ENCODE measurements around the gene FAM124B. TPM values are rescaled to one million over a fixed set of nuclear protein-coding genes. Genes with fewer than 3 reads are reported as not detected.

Gene FAM124B
- total and polyA plus RNA-seq, 2 donors (not counting 1 experiment from before 2014, with no cell fraction given): 0.13 to 0.34 TPM

DNA sequence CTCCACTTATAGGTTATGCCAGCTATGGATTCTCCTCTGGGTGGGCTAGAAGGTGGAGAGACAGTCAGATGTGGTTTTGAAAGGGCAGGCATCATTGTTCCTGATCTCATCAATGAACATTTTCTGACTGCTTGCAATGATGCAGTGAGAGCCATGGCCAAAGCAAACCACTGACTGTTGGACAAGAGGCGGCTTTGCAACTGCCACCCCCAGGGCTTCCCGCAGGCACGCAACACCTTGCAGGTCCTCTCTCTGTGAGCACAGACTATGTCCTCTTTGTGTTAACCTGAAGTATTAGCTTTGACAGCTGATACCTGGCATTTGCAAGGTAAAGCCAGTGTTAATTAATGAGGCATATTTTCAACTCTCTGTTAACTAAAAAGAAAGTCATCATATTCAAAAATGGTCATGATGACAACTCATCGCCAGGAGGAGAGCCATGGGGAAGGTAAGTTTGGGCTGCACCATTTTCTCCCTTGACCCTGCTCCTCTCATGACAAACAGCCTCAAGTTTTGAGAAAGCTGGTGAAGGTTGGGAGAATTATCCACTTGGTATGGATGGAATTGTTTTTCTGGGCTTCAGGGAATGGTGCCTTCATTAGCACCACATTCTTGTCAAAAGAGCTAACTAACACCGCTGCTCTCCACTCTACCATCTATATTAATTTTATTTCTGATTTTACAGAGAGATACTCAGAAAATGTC lies 14.9 kb upstream of the FAM124B start:
- no peak for TF ChIP-seq EZH2 (IDR thresholded peaks at IDR 0.05; ENCODE audit: borderline replicate concordance, insufficient read depth, low read depth, low read length, poor library complexity, severe bottlenecking)
- TF ChIP-seq, protein P1, sequence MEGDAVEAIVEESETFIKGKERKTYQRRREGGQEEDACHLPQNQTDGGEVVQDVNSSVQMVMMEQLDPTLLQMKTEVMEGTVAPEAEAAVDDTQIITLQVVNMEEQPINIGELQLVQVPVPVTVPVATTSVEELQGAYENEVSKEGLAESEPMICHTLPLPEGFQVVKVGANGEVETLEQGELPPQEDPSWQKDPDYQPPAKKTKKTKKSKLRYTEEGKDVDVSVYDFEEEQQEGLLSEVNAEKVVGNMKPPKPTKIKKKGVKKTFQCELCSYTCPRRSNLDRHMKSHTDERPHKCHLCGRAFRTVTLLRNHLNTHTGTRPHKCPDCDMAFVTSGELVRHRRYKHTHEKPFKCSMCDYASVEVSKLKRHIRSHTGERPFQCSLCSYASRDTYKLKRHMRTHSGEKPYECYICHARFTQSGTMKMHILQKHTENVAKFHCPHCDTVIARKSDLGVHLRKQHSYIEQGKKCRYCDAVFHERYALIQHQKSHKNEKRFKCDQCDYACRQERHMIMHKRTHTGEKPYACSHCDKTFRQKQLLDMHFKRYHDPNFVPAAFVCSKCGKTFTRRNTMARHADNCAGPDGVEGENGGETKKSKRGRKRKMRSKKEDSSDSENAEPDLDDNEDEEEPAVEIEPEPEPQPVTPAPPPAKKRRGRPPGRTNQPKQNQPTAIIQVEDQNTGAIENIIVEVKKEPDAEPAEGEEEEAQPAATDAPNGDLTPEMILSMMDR (IDR thresholded peaks at IDR 0.05): no peak
- ATAC-seq (ENCODE audit: low read depth) (no peak), DNase-seq (no peak)
- Mint-ChIP-seq H3K27ac (no peak overlapping the region), H3K9me3 (ENCODE audit: insufficient read depth) (no peaks in the 10 kb centered on the region), H3K27me3 (peaks cover 6% of the 10 kb centered on the region), H3K4me1 (no peaks in the 10 kb centered on the region), H3K4me3 (no peak overlapping the region)
- H3K4me3 ChIP-seq (ENCODE audit: control extremely low read depth in 1 of 5, extremely low read depth in 1 of 5, insufficient read depth in 1 of 5, low read depth in 2 of 5, low read length in 4 of 5): no peak overlapping the region
- H4K20me1 ChIP-seq (ENCODE audit: control insufficient read depth, insufficient read depth, low read length, poor library complexity, severe bottlenecking): no peaks in the 10 kb centered on the region
- H3K4me2 ChIP-seq (replicated peaks; ENCODE audit: low read depth, low read length, poor library complexity, severe bottlenecking): no peak overlapping the region
- no peak overlapping the region for H3K27ac ChIP-seq (ENCODE audit: low read length in 2 of 2)
- POLR2A ChIA-PET: no interaction called here
- CTCF ChIA-PET: no interaction called here
- 100% methylated on average over 3 of the region's 5 CpGs for WGBS (ENCODE audit: insufficient coverage)
- intact Hi-C loops (cut with micrococcal nuclease): no loop called here
- no peak overlapping the region for H3K9ac ChIP-seq (ENCODE audit: low read length)
- H3K79me2 ChIP-seq (ENCODE audit: control insufficient read depth, insufficient read depth, low read length): no peaks in the 10 kb centered on the region
- no peaks in the 10 kb centered on the region for H3K27me3 ChIP-seq (replicated peaks in 1 of 4; ENCODE audit: control extremely low read depth in 1 of 4, control insufficient read depth in 3 of 4, insufficient read depth in 4 of 4, low read length in 3 of 4)
- H3K9me3 ChIP-seq (ENCODE audit: control extremely low read depth in 1 of 3, control insufficient read depth in 2 of 3, insufficient read depth in 1 of 3, low read length in 2 of 3): peaks cover 0 to 2% (median 0%) of the 10 kb centered on the region in 3 donors
- H2AFZ ChIP-seq (ENCODE audit: insufficient read depth, low read depth, low read length, poor library complexity, severe bottlenecking): no peak overlapping the region
- H3K36me3 ChIP-seq (replicated peaks in 1 of 2; ENCODE audit: control extremely low read depth in 1 of 2, control insufficient read depth in 1 of 2, extremely low read depth in 1 of 2, insufficient read depth in 2 of 2, low read length in 1 of 2): no peaks in the 10 kb centered on the region
- no peaks in the 10 kb centered on the region for H3K4me1 ChIP-seq (ENCODE audit: control insufficient read depth in 2 of 2, insufficient read depth in 2 of 2, low read length in 2 of 2)

DNA sequence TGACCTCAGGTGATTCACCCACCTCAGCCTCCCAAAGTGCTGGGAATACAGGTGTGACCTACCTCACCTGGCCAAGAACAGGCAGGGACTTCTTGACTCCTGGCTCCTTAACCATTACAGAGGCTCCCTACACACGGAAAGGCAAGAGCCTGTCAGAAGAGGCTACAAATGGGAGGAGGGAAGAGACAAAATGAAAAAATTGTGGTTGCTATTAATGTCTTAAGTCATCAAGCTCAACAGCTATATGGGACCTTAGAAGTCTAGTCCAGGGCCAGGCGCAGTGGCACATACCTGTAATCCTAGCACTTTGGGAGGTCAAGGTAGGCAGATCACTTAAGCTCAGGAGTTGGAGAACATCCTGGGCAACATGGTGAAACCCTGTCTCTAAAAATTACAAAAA lies 11.5 kb upstream of the FAM124B start:
- Histone ChIP-seq H3K27me3 (replicated peaks in 1 of 4; ENCODE audit: control extremely low read depth in 1 of 4, control insufficient read depth in 3 of 4, insufficient read depth in 4 of 4, low read length in 3 of 4) (no peaks in the 10 kb centered on the region), H4K20me1 (ENCODE audit: control insufficient read depth, insufficient read depth, low read length, poor library complexity, severe bottlenecking) (no peaks in the 10 kb centered on the region), H3K9me3 (ENCODE audit: control extremely low read depth in 1 of 3, control insufficient read depth in 2 of 3, insufficient read depth in 1 of 3, low read length in 2 of 3) (no peaks in the 10 kb centered on the region), H3K4me2 (replicated peaks; ENCODE audit: low read depth, low read length, poor library complexity, severe bottlenecking) (no peak overlapping the region), H3K4me3 (ENCODE audit: control extremely low read depth in 1 of 5, extremely low read depth in 1 of 5, insufficient read depth in 1 of 5, low read depth in 2 of 5, low read length in 4 of 5) (no peak overlapping the region), H3K79me2 (ENCODE audit: control insufficient read depth, insufficient read depth, low read length) (no peaks in the 10 kb centered on the region), H3K9ac (ENCODE audit: low read length) (no peak overlapping the region), H2AFZ (ENCODE audit: insufficient read depth, low read depth, low read length, poor library complexity, severe bottlenecking) (no peak overlapping the region), H3K36me3 (replicated peaks in 1 of 2; ENCODE audit: control extremely low read depth in 1 of 2, control insufficient read depth in 1 of 2, extremely low read depth in 1 of 2, insufficient read depth in 2 of 2, low read length in 1 of 2) (no peaks in the 10 kb centered on the region), H3K4me1 (ENCODE audit: control insufficient read depth in 2 of 2, insufficient read depth in 2 of 2, low read length in 2 of 2) (no peaks in the 10 kb centered on the region), H3K27ac (ENCODE audit: low read length in 2 of 2) (no peak overlapping the region)
- Mint-ChIP-seq H3K9me3 (ENCODE audit: insufficient read depth) (no peaks in the 10 kb centered on the region), H3K27me3 (peaks cover 6% of the 10 kb centered on the region), H3K4me1 (no peaks in the 10 kb centered on the region), H3K27ac (no peak overlapping the region), H3K4me3 (no peak overlapping the region)
- DNase-seq (no peak), ATAC-seq (ENCODE audit: low read depth) (no peak)
- POLR2A ChIA-PET: no interaction called here
- intact Hi-C loops (cut with micrococcal nuclease): no loop called here
- TF ChIP-seq EZH2 (IDR thresholded peaks at IDR 0.05; ENCODE audit: borderline replicate concordance, insufficient read depth, low read depth, low read length, poor library complexity, severe bottlenecking): no peak
- TF ChIP-seq, protein P1 (IDR thresholded peaks at IDR 0.05): no peak
- CTCF ChIA-PET: interaction anchor here (1.2 kb wide), 1 partner anchor 9 kb away, joined by 3 read pairs; no protein-coding TSS in a partner anchor
- WGBS (ENCODE audit: insufficient coverage): no CpG with 5 or more reads among the region's 2 CpGs

All from B cell (primary cell).